IMR-90 (cell line): ENCODE measurements around the gene CASP2.

Experiments used
- BHLHE40 ChIP-seq: fragments of 150-350 bp; IDR thresholded peaks from 2 replicates; pipeline ENCODE4 v1.6.1; 2016; ENCODE audit warnings: mild to moderate bottlenecking, low read depth, low read length
- CHD1 ChIP-seq: IDR thresholded peaks from 2 replicates; pipeline ENCODE4 v1.6.1; 2012; ENCODE audit warnings: low read depth, low read length, improper control_type of control experiment
- MXI1 ChIP-seq: IDR thresholded peaks from 2 replicates; pipeline ENCODE4 v1.6.1; 2012; ENCODE audit warnings: low read depth, mild to moderate bottlenecking, low read length, moderate library complexity, borderline replicate concordance
- POLR2A ChIP-seq: IDR thresholded peaks from 2 replicates; pipeline ENCODE4 v1.6.1; 2012; ENCODE audit warnings: mild to moderate bottlenecking, low read depth, low read length
- RAD21 ChIP-seq: IDR thresholded peaks from 2 replicates; pipeline ENCODE4 v1.6.1; 2012; ENCODE audit warnings: low read length, improper control_type of control experiment
- RFX5 ChIP-seq: IDR thresholded peaks from 2 replicates; pipeline ENCODE4 v1.8.0; 2012; ENCODE audit warnings: low read depth, mild to moderate bottlenecking, low read length, moderate library complexity
- TF ChIP-seq, protein P1 (sequence below): conservative IDR thresholded peaks from 2 replicates; pipeline ENCODE4 v1.5.1; 2012; ENCODE audit warnings: mild to moderate bottlenecking, low read depth, low read length, improper control_type of control experiment

DNA sequence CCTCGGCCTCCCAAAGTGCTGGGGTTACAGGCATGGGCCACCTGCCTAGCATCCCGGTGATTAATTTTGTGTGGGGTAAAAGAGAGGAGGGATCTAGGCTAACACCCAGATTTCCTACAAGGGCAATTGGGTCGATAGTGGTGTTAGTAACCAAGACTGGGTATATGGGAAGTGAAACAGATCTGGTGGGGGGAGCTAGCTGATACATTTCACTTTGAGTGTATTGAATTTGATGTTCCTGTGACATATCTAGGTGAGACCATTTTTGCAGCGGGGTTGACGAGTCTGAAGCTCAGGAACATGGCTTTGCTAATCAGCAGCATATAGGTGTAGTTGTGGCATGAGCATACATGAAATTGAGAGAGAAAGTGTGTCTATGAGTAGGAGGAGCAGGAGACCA, 39.8 kb downstream of the CASP2 start:
- TF ChIP-seq, protein P1, sequence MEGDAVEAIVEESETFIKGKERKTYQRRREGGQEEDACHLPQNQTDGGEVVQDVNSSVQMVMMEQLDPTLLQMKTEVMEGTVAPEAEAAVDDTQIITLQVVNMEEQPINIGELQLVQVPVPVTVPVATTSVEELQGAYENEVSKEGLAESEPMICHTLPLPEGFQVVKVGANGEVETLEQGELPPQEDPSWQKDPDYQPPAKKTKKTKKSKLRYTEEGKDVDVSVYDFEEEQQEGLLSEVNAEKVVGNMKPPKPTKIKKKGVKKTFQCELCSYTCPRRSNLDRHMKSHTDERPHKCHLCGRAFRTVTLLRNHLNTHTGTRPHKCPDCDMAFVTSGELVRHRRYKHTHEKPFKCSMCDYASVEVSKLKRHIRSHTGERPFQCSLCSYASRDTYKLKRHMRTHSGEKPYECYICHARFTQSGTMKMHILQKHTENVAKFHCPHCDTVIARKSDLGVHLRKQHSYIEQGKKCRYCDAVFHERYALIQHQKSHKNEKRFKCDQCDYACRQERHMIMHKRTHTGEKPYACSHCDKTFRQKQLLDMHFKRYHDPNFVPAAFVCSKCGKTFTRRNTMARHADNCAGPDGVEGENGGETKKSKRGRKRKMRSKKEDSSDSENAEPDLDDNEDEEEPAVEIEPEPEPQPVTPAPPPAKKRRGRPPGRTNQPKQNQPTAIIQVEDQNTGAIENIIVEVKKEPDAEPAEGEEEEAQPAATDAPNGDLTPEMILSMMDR, result no peak
- no peak for TF ChIP-seq RFX5
- no peak for TF ChIP-seq MXI1
- TF ChIP-seq RAD21, result no peak
- no peak for TF ChIP-seq POLR2A
- TF ChIP-seq CHD1, result no peak
- no peak for TF ChIP-seq BHLHE40
